GM12878 (cell line): ENCODE data around the gene WWTR1. TPM values are rescaled to one million over a fixed set of nuclear protein-coding genes. Genes with fewer than 3 reads are reported as not detected.

Experiments
- ATAC-seq: fragments of 200-7000 bp; cut with Tn5 transposase; 3 replicates; pipeline ENCODE4 v1.9.1; 2020; ENCODE audit warnings: mild to moderate bottlenecking, moderate library complexity
- BruUV-seq: library from RNA; stranded (reverse); fragments of 400-500 nt; replicated peaks from 2 replicates; lab custom pipeline; 2021; lab: Mats Ljungman, UMichigan
- CTCF ChIA-PET: fragments of 300-600 bp; sonication (Branson Sonifier 250); formaldehyde crosslinking; extraction: SDS; loops from one replicate; lab custom pipeline; 2021; ENCODE audit warnings: inconsistent platforms; lab: Yijun Ruan, JAX
- POLR2A ChIA-PET: fragments of 350-600 bp; formaldehyde crosslinking; extraction: SDS; loops from one replicate; lab custom pipeline; 2021; ENCODE audit warnings: inconsistent platforms; lab: Charles Lee
- RAD21 ChIA-PET: fragments of 300-600 bp; sonication (Branson Sonifier 250); formaldehyde crosslinking; loops from one replicate; lab custom pipeline; 2023; ENCODE audit warnings: antibody characterized with exemption; ENCODE audit not compliant: unreplicated experiment; lab: Charles Lee
- SMC1A ChIA-PET: fragments of 300-600 bp; sonication (Branson Sonifier 250); formaldehyde crosslinking; loops from one replicate; lab custom pipeline; 2023; ENCODE audit not compliant: unreplicated experiment, uncharacterized antibody; lab: Charles Lee
- DNase-seq: peaks from one replicate; pipeline ENCODE4 v3.0.0-alpha.2; 2011; ENCODE audit warnings: low read depth, low spot score
- FAIRE-seq: peaks from 3 replicates; lab custom pipeline; 2011; peaks lifted over from hg19 to GRCh38; lab: Jason Lieb, UNC
- H2AFZ ChIP-seq: 2 replicates; pipeline ENCODE4 v1.6.0; 2011; ENCODE audit warnings: low read depth, low read length, control low read depth; ENCODE audit not compliant: control insufficient read depth
- H3K27ac ChIP-seq: 2 replicates; pipeline ENCODE4 v1.5.1; 2011; ENCODE audit warnings: control low read depth; ENCODE audit not compliant: control insufficient read depth, insufficient read depth
- H3K27me3 ChIP-seq, 2 experiments: replicated peaks in 1 of 2; 2 replicates each; pipeline versions ENCODE4 v1.6.0 to v1.6.1; 2011; ENCODE audit warnings: low read length in 1 of 2; ENCODE audit not compliant: control insufficient read depth in 2 of 2, insufficient read depth in 2 of 2
- H3K36me3 ChIP-seq, 2 experiments: 2 replicates each; pipeline ENCODE4 v1.5.1; 2011; ENCODE audit warnings: low read length in 1 of 2; ENCODE audit not compliant: control insufficient read depth in 2 of 2, insufficient read depth in 2 of 2
- H3K4me1 ChIP-seq: 2 replicates; pipeline ENCODE4 v1.6.1; 2011; ENCODE audit warnings: mild to moderate bottlenecking, low read length, moderate library complexity, mixed read lengths; ENCODE audit not compliant: control insufficient read depth, insufficient read depth
- H3K4me2 ChIP-seq: 2 replicates; pipeline ENCODE4 v1.6.0; 2011; ENCODE audit warnings: control low read depth; ENCODE audit not compliant: control insufficient read depth, insufficient read depth
- H3K4me3 ChIP-seq: fragments of 200-600 bp; sonication (generic); 2 replicates; pipeline ENCODE4 v1.5.1; 2016
- H3K79me2 ChIP-seq: 2 replicates; pipeline ENCODE4 v1.6.0; 2011; ENCODE audit warnings: low read length; ENCODE audit not compliant: control insufficient read depth, insufficient read depth
- H3K9ac ChIP-seq: 2 replicates; pipeline ENCODE4 v1.8.0; 2011; ENCODE audit warnings: low read length, control low read depth, mixed read lengths; ENCODE audit not compliant: control insufficient read depth, insufficient read depth
- H3K9me3 ChIP-seq: replicated peaks from 3 replicates; pipeline ENCODE4 v1.5.1; 2011; ENCODE audit warnings: mild to moderate bottlenecking, low read length; ENCODE audit not compliant: control insufficient read depth, insufficient read depth
- H4K20me1 ChIP-seq: 2 replicates; pipeline ENCODE4 v1.6.0; 2011; ENCODE audit not compliant: control insufficient read depth, insufficient read depth
- BCL3 ChIP-seq: IDR thresholded peaks from 2 replicates; pipeline ENCODE4 v1.6.1; 2011; ENCODE audit warnings: borderline replicate concordance, low read depth, mild to moderate bottlenecking, moderate library complexity, low read length; ENCODE audit not compliant: insufficient read depth, poor library complexity, severe bottlenecking
- CREM ChIP-seq: IDR thresholded peaks from 2 replicates; pipeline ENCODE4 v1.6.1; 2014; ENCODE audit warnings: antibody characterized with exemption, low read depth
- CUX1 ChIP-seq: IDR thresholded peaks from 2 replicates; pipeline ENCODE4 v1.6.1; 2012; ENCODE audit warnings: improper control_type of control experiment, low read depth, low read length; ENCODE audit not compliant: insufficient replicate concordance
- DPF2 ChIP-seq: fragments of 450-650 bp; IDR thresholded peaks from 2 replicates; pipeline ENCODE4 v1.6.1; 2017; ENCODE audit warnings: mild to moderate bottlenecking
- HDAC6 ChIP-seq: fragments of 200-600 bp; sonication (generic); IDR thresholded peaks from one replicate; pipeline ENCODE4 v1.8.0; 2017; ENCODE audit warnings: antibody characterized with exemption; ENCODE audit not compliant: unreplicated experiment
- MEF2A ChIP-seq: IDR thresholded peaks from 2 replicates; pipeline ENCODE4 v1.6.1; 2011; ENCODE audit warnings: low read depth, mild to moderate bottlenecking, low read length, moderate library complexity; ENCODE audit not compliant: insufficient read depth
- MTA2 ChIP-seq: fragments of 450-650 bp; IDR thresholded peaks from 2 replicates; pipeline ENCODE4 v1.6.1; 2016; ENCODE audit warnings: low read depth, mild to moderate bottlenecking, moderate library complexity
- RUNX3 ChIP-seq: IDR thresholded peaks from 2 replicates; pipeline ENCODE4 v1.6.1; 2012; ENCODE audit warnings: low read length, inconsistent platforms
- ZNF384 ChIP-seq: IDR thresholded peaks from 2 replicates; pipeline ENCODE4 v1.6.1; 2012; ENCODE audit warnings: low read depth, mild to moderate bottlenecking, low read length, improper control_type of control experiment, borderline replicate concordance
- WGBS: methylation state at CpG from one replicate; pipeline ENCODE4 v1.1.6; 2016; ENCODE audit warnings: low lambda C conversion rate; ENCODE audit not compliant: insufficient replicate concordance, insufficient coverage; ENCODE audit errors: missing lambda C conversion rate; 5-methylcytosine and 5-hydroxymethylcytosine counted together
- in situ Hi-C: fragments of 300-500 bp; cut with MboI; formaldehyde crosslinking; loops from 9 replicates; pipeline ENCODE4 v1.14.3; 2018; ENCODE audit warnings: mixed read lengths
- intact Hi-C: fragments of 100-400 bp; cut with micrococcal nuclease; formaldehyde crosslinking; loops from one replicate; pipeline ENCODE4 v1.14.2; 2022; ENCODE audit not compliant: unreplicated experiment
- polyA plus RNA-seq, 11 experiments: library from polyadenylated mRNA; depleted of rRNA in 4 of 11; unstranded in 6 of 11; stranded (reverse) in 5 of 11; fragments of >200 nt; fragmentation: Nextera tagmentation in 4 of 11; fragmentation: Illumina TruSeq in 1 of 11; extraction: Ambion mirVana in 4 of 11; extraction: Trizol in 1 of 11; gene quantifications; 1 replicate in 1 of 11; 2 replicates in 10 of 11; pipeline versions ENCODE4 v1.2.1 to v1.2.3, GENCODE V29; 2011 to 2016; ENCODE audit warnings: inconsistent platforms in 2 of 11, missing spikeins in 2 of 11, low read depth in 1 of 11
- total RNA-seq, 4 experiments: library from RNA; depleted of rRNA in 3 of 4; stranded (reverse); fragments of >200 nt in 3 of 4; fragmentation: Illumina TruSeq in 1 of 4; extraction: Trizol in 1 of 4; gene quantifications; 2 replicates each; pipeline versions ENCODE4 v1.2.1 to v1.2.3, GENCODE V29; 2013 to 2021
- TF ChIP-seq, protein P1 (sequence below): fragments of 450-650 bp; IDR thresholded peaks from 2 replicates; pipeline ENCODE4 v1.6.1; 2017; ENCODE audit warnings: mild to moderate bottlenecking, moderate library complexity

The WWTR1 gene
- total and polyA plus RNA-seq, 10 of the 15 experiments (the other 5 are each of a cell fraction or from before 2014, with no cell fraction given) = 2.5 to 18.5 (median 5.8) TPM

GRCh38 chr3:149581248-149581647 is 76.6 kb downstream of the WWTR1 start:
- Histone ChIP-seq H3K9me3 (no peaks in the 10 kb centered on the region), H3K4me3 (peak overlapping the region; percentile 13; the same call in 1 of the 2 replicates), H3K79me2 (peaks cover 13% of the 10 kb centered on the region), H3K4me1 (peaks cover 73% of the 10 kb centered on the region), H3K36me3 (no peaks in the 10 kb centered on the region; a peak in 1 of 4 replicates), H4K20me1 (no peaks in the 10 kb centered on the region), H3K4me2 (peak overlapping the region; percentile 58), H3K27ac (peak overlapping the region; percentile 63), H3K9ac (peak overlapping the region; percentile 31), H2AFZ (no peak overlapping the region), H3K27me3 (no peaks in the 10 kb centered on the region)
- in situ Hi-C loops = loop anchor here (25.0 kb wide), 1 partner anchor 1269 kb away; no protein-coding TSS in a partner anchor
- intact Hi-C loops = loop anchor here (1.0 to 5.0 kb wide), 2 partner anchors 21 to 41 kb away; no protein-coding TSS in a partner anchor
- CTCF ChIA-PET = interaction anchor here (1.1 to 12.3 kb wide), 11 partner anchors 8 to 136 kb away, joined by 3 to 147 read pairs (median 19); partner anchors contain the start of gene WWTR1
- no TSS peak for BruUV-seq
- peak; percentile 60 for ATAC-seq
- DNase-seq = no peak
- RAD21 ChIA-PET = interaction anchor here (1.0 to 5.1 kb wide), 20 partner anchors 8 to 136 kb away, joined by 3 to 117 read pairs (median 6); partner anchors contain the start of gene WWTR1
- POLR2A ChIA-PET = interaction anchor here (0.7 to 8.3 kb wide), 12 partner anchors 10 to 77 kb away, joined by 3 to 87 read pairs (median 10); partner anchors contain the start of gene WWTR1
- 0% methylated on average over 2 of the region's 2 CpGs for WGBS
- FAIRE-seq = no peak
- SMC1A ChIA-PET = interaction anchor here (0.7 to 16.2 kb wide), 16 partner anchors 12 to 372 kb away, joined by 3 to 505 read pairs (median 13); partner anchors contain the start of gene WWTR1
- TF ChIP-seq, protein P1, sequence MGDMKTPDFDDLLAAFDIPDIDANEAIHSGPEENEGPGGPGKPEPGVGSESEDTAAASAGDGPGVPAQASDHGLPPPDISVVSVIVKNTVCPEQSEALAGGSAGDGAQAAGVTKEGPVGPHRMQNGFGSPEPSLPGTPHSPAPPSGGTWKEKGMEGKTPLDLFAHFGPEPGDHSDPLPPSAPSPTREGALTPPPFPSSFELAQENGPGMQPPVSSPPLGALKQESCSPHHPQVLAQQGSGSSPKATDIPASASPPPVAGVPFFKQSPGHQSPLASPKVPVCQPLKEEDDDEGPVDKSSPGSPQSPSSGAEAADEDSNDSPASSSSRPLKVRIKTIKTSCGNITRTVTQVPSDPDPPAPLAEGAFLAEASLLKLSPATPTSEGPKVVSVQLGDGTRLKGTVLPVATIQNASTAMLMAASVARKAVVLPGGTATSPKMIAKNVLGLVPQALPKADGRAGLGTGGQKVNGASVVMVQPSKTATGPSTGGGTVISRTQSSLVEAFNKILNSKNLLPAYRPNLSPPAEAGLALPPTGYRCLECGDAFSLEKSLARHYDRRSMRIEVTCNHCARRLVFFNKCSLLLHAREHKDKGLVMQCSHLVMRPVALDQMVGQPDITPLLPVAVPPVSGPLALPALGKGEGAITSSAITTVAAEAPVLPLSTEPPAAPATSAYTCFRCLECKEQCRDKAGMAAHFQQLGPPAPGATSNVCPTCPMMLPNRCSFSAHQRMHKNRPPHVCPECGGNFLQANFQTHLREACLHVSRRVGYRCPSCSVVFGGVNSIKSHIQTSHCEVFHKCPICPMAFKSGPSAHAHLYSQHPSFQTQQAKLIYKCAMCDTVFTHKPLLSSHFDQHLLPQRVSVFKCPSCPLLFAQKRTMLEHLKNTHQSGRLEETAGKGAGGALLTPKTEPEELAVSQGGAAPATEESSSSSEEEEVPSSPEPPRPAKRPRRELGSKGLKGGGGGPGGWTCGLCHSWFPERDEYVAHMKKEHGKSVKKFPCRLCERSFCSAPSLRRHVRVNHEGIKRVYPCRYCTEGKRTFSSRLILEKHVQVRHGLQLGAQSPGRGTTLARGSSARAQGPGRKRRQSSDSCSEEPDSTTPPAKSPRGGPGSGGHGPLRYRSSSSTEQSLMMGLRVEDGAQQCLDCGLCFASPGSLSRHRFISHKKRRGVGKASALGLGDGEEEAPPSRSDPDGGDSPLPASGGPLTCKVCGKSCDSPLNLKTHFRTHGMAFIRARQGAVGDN = 0 out of 2 replicates have a peak, but pooled peaks have one; percentile 20
- TF ChIP-seq MTA2 = peak; percentile 73
- TF ChIP-seq HDAC6 = no peak
- peak; percentile 43; the same call in 1 of the 2 replicates for TF ChIP-seq MEF2A
- TF ChIP-seq ZNF384 = peak; percentile 88
- TF ChIP-seq CUX1 = peak; percentile 23
- TF ChIP-seq RUNX3 = peak; percentile 79
- peak; percentile 27 for TF ChIP-seq BCL3
- TF ChIP-seq DPF2 = no peak
- peak; percentile 22; the same call in 1 of the 2 replicates for TF ChIP-seq CREM
